ENCODE data around the gene CELA3A.

CELA3A gene

GRCh38 chr1:22050330-22050729 is 48.9 kb downstream of the CELA3A start:
- no peak for DNase-seq (ENCODE audit: low read depth)

- no peak for DNase-seq (ENCODE audit: low read depth)
These were observed 50.2 kb downstream of the CELA3A start for GRCh38 chr1:22051607-22052114.

GRCh38 chr1:22052115-22053016 is 50.9 kb downstream of the CELA3A start, which contains the start of gene CDC42:
Gene CDC42 (plus strand): TSS chr1:22052709. CDS start chr1:22078479, 25,770 bp downstream.
- DNase-seq (ENCODE audit: low read depth): peak; percentile 97

- DNase-seq (ENCODE audit: low read depth): peak; percentile 34
These were observed 51.8 kb downstream of the CELA3A start for GRCh38 chr1:22053017-22053860.

GRCh38 chr1:22053861-22054770 is 52.7 kb downstream of the CELA3A start:
- DNase-seq (ENCODE audit: low read depth): no peak

GRCh38 chr1:22055463-22055862 is 54.0 kb downstream of the CELA3A start:
- no peak for DNase-seq (ENCODE audit: low read depth)

- DNase-seq (ENCODE audit: low read depth): no peak
These were observed 54.6 kb downstream of the CELA3A start for GRCh38 chr1:22056043-22056442.

- no peak for DNase-seq (ENCODE audit: low read depth)
These were observed 55.5 kb downstream of the CELA3A start for GRCh38 chr1:22056936-22057335.

GRCh38 chr1:22057861-22058260 is 56.4 kb downstream of the CELA3A start:
- DNase-seq (ENCODE audit: low read depth): no peak
